SW480 (cell line): Measurements from ENCODE around the gene SLC38A3.
"Not testable (repeated sequence)": the region's sequence is repeated elsewhere in the genome, so short reads cannot be mapped to it uniquely, and the experiment has no call there.

Experiments used
- DNase-seq: peaks from one replicate; pipeline ENCODE4 v3.0.0-alpha.2; 2016; ENCODE audit warnings: low spot score

The SLC38A3 gene

DNA sequence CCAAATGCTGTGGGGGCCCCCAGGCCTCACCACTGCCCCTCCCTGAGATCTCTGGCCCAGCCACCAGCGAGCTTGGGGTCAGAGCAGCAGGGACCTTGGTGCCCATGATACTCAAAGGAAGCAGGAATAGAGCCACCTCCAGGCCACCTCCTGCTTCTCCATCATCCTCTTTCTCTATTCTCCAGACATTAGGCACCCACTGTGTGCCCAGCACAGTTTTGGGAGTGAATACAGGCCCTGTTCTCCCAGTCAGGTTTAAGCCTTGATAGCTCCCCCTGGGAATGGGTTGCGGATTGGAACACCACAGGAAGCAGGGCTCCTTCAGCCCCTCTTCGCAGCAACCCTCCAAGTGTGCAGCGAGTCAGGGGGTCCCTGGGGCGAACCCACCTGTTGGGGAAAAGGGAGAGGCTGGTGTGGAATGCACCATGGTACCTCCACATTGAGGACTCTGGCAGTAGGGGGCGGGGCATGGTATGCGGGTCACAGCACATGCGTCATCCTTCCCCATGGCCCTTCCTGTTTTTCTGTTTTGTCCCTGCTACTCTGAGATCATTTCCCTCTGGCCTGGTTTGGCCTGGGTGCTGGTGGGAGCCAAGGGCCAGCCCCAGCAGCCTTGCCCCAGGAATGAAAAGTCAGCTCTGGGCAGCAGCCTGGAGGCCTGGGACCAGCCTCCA lies 49.6 kb downstream of the SLC38A3 start:
- DNase-seq, result no peak

DNA sequence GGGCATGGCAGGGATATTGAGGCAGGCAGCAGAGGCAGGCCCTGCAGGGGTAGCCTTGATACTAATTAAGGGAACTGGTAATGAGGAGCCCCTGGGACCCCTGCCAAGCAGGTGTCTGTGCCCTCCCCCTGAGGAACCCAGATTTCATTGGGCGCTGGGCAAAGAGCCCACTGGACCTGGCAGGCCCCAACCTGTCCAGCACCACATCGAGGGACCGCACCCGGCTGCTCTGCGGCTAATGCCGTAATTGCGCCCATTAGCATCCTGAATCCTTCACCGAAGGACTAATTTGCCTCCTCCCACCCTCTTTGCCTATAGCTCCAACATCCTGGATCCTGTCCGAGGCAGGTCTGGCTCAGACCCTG lies 50.2 kb downstream of the SLC38A3 start:
- DNase-seq, result no peak

- DNase-seq, result peak; percentile 43
Measured at GRCh38 chr3:50256978-50257890, 52.2 kb downstream of the SLC38A3 start.

DNA sequence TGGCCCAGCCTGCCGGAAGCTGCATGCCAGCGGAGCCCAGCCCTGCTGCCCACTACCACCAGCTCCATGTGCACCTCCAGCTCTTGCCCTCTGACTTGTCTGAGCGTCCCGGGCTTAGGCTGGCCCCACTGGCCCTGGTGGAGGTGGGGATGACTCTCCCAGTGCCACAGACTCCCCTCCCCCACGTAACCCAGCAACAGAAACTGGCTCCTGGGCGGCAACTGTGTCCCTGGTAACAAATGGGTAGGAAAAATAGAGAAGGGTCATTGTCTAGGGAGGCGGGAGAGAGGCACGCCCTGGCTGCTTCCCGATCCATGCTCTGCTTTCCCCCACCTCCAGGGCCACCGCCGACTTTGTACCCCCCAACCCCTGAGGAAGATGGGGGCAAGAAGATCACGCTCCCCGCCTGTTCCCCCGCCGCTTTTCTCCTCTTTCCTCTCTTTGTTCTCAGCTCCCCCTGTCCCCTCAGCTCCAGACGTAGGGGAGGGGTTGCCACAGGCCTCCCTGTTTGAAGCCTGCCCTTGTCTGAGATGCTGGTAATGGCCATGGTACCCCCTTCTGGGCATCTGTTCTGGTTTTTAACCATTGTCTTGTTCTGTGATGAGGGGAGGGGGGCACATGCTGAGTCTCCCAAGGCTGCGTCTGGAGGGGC lies 53.1 kb downstream of the SLC38A3 start:
- DNase-seq, result peak; percentile 71

- DNase-seq, result no peak
Measured at GRCh38 chr3:50258979-50259378, 53.9 kb downstream of the SLC38A3 start.

DNA sequence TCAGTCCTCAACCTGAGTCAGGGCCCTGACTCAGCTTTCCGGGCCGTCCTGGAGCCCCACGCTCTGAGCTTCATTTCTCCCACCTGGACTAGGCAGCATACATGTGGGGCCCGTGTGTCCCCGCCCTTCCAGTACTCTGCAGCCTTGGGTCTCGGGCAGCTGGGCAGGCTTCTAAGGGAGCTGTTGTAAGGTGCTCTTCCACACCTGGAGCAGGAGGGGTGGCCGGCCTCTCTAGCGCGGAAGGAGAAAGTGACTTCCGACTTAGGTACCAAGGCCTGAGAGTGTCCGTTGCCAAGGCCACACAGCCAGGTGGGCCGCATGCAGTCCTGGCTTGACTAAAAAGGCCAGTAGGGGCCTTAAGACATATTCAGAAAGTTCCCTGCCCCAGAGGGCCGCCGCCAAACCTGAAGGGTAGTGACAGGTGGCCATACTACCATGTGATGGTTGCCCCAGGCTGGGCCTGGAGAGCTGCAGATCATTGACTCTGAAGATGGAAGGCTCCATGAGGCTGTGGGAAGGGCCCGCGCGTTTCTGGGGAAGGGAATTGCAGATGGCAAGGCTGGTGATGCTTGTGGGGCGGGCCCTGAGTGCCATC lies 54.5 kb downstream of the SLC38A3 start:
- no peak for DNase-seq

- DNase-seq, result peak; percentile 89
Measured at GRCh38 chr3:50260027-50260941, 55.2 kb downstream of the SLC38A3 start.

- no peak for DNase-seq
Measured at GRCh38 chr3:50260942-50261441, 55.9 kb downstream of the SLC38A3 start.

- no peak for DNase-seq
Measured at GRCh38 chr3:50261505-50261904, 56.4 kb downstream of the SLC38A3 start.

GRCh38 chr3:50262200-50262599 lies 57.1 kb downstream of the SLC38A3 start:
- not testable (repeated sequence) for DNase-seq

DNA sequence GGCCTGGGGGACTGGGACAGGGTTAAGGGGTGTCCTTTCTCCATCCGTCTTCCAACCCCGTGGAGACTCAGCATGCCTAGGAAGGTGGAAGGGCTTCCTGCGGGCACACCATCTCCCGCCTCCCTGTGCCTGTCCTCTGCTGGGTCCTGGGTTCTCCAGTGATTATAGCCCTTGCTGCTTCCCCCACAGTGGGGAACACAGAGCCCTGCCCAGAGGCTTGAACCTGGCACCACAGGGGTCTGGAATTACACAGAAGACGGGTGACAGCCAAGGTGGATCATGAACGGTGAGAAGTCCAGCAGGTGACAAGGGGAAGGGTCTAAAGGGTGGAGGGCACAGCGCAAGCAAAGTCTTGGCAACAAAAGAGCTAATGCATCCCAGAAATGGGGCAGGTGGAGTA lies 57.7 kb downstream of the SLC38A3 start:
- no peak for DNase-seq

DNA sequence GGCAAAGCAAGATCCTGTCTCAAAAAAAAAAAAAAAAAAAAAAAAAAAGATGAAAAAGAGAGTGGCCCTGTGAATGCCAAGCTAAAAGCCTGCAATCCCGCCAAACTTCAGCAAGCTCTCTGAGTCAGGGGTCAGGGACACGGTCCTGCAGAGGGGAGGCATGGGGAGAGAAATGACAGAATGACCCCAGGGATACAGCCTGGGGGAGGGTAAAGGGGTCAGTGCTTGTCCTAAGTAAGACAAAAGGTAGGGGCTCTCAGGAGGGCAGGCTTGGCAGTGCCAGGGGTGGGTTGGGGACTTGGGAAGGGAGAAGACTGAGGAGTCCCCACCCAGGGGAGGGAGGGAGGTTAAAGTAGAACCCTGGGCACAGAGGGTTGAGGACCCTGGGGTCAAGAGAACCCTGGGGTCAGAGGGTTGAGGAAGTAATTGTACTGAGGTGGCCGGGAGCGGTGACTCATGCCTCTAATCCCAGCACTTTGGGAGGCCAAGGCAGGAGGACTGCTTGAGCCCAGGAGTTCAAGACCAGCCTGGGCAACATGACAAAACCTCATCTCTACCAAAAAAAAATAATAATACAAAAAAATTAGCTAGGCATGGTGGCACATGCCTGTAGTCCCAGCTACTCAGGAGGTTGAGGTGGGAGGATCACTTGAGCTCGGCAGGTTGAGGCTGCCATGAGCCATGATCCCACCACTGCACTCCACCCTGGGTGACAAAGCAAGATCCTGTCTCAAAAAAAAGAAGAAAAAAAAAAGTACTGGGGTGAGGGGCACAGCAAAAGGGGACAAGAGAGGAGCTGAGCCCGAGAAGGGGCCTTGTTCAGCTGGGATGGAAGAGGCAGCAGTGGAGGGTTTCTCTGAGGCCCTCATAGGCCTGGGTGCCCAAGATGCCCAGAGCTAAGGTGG lies 58.7 kb downstream of the SLC38A3 start:
- DNase-seq, result no peak

DNA sequence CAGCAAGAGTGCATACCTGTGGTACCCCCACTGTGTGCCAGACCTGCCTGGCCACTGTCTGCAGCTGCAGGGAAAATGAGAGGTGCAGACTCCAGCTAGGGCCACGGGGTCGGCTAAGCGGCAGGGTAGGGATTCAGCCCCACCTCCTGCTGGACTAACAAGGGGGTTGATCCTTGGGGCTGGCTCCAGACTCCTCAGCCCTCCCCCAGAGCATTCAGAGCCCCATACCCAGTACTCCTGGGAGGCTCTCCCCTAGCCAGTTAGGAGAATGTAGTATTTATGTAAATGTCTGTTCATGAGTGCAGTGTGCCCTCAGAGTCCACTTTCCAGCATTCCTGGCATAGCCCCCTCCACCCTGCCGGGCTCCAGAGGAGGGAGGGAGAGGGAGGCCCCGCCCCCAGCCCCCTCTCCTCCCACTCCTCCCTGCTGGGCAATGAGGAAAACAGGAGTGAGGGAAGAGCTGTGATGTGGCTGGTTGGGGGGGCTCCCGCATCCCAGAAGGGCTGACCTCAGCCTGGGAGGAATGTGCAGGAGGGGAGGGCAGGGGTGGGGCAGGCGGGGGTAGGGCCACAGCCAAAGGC lies 59.4 kb downstream of the SLC38A3 start:
- DNase-seq, result peak; percentile 98

DNA sequence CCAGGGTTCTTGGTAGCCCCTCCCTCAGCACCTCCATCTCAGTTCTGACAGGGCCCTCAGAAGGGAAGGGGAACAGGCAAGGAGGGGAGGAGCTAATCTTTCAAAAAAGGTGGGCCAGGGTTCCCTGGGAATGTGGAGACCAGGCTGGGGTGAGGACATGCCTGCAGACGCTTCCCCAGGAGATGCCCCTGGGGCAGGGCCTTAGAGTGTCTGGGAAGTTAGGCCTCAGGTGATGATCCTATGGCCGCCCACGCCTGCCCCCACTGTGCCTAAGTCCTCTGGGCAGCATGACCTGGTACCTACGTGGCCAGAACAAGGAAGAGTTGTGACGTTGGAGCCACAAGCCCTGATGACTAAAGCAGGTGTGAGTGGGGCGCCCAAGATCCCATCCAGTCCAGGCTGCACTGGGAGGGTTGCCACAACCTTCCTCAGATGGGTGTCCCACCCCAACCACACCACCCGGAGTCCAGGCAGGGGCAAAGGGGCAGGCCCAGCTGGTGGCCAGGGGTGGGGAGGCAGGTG lies 60.0 kb downstream of the SLC38A3 start:
- peak; percentile 96 for DNase-seq

GRCh38 chr3:50265571-50265970 lies 60.5 kb downstream of the SLC38A3 start:
- DNase-seq, result no peak

GRCh38 chr3:50266017-50266416 lies 60.9 kb downstream of the SLC38A3 start:
- no peak for DNase-seq

DNA sequence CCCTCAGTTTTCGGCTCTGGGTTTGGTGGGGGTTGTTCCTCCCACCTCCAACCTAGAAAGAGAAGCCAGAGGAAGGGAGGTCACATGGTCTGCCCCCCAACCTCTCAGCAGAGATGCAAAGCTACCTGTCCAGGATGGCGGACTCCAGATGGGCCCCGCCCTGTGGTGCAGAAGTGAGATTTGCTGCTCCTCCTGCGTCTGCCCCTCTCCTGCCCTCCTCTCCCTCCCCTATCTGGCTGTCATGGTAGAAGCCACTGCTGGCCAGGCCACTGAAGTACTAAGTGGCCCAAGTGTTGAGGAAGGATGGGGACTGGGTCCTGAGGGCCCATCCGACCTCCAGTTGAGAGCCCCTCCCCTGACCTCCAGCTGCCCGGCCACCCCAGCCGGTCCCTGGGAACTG lies 61.8 kb downstream of the SLC38A3 start:
- DNase-seq, result no peak

DNA sequence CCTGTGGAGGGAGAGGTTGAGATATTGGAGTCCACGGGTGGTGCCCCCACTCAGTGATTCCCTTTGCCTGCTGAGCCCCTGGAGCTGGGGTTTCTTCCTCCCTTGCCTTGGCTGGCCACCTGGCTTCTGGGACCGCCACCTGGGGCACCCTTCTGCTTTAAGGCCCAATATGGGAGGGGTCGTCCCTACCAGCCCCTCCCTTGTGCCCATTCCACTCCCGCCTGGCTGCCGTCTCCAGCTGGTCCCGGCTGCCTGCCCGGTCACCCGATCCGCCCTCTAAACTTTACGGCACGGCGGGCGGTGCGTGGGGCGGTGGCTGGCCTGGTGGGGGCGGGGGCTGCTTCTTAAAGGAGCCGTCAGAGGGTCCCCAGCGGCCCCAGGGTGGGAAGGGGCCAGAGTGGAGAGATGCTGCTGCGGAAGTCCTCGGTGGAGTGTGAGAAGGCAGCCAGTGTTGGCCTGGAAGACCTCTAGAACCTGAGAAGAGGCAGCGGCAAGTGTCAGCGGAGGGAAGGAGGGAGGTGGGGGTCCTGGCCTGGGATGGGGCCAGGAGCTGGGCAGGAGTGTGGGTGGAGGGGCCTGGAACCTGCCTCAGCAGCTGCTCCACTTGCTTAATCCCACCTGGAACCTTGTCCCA lies 62.3 kb downstream of the SLC38A3 start:
- no peak for DNase-seq

GRCh38 chr3:50268276-50268675 lies 63.2 kb downstream of the SLC38A3 start:
- no peak for DNase-seq
